ENCODE measurements around the gene RBM15. TPM values are rescaled to one million over a fixed set of nuclear protein-coding genes. Genes with fewer than 3 reads are reported as not detected.
A peak's percentile ranks its signal among the peaks of the same experiment; 100 is the strongest.

RBM15 gene
- total RNA-seq, 1 donor from 2014 or later: 33.4 TPM

- FAIRE-seq: no peak
- peak; percentile 61 for DNase-seq (ENCODE audit: low read depth)
These were observed 26.7 kb upstream of the RBM15 start for GRCh38 chr1:110312188-110313121.

GRCh38 chr1:110316735-110317134, 22.4 kb upstream of the RBM15 start:
- H3K4me3 ChIP-seq (ENCODE audit: low read depth, low read length): no peak overlapping the region
- no peak for TF ChIP-seq CTCF (IDR thresholded peaks at IDR 0.05; ENCODE audit: insufficient read depth, low read length, severe bottlenecking)
- FAIRE-seq (no peak), DNase-seq (ENCODE audit: low read depth) (no peak)
- no peaks in the 10 kb centered on the region for H3K27me3 ChIP-seq (ENCODE audit: control insufficient read depth, insufficient read depth, low read length)
- H3K36me3 ChIP-seq (ENCODE audit: control insufficient read depth, insufficient read depth, low read length): no peaks in the 10 kb centered on the region

More at GRCh38 chr1:110312188-110313121, 26.7 kb upstream of the RBM15 start:
- H3K36me3 ChIP-seq (ENCODE audit: control insufficient read depth, insufficient read depth, low read length): no peaks in the 10 kb centered on the region
- H3K4me3 ChIP-seq (ENCODE audit: low read depth, low read length): no peak overlapping the region
- peak; percentile 97 for TF ChIP-seq CTCF (IDR thresholded peaks at IDR 0.05; ENCODE audit: insufficient read depth, low read length, severe bottlenecking)
- no peaks in the 10 kb centered on the region for H3K27me3 ChIP-seq (ENCODE audit: control insufficient read depth, insufficient read depth, low read length)

GRCh38 chr1:110318046-110318445, 21.1 kb upstream of the RBM15 start:
- no peak for FAIRE-seq
- no peak for TF ChIP-seq CTCF (IDR thresholded peaks at IDR 0.05; ENCODE audit: insufficient read depth, low read length, severe bottlenecking)
- H3K4me3 ChIP-seq (ENCODE audit: low read depth, low read length): no peak overlapping the region

GRCh38 chr1:110319332-110320167, 19.6 kb upstream of the RBM15 start:
- peak; percentile 43 for DNase-seq (ENCODE audit: low read depth)
- no peak for TF ChIP-seq CTCF (IDR thresholded peaks at IDR 0.05; ENCODE audit: insufficient read depth, low read length, severe bottlenecking)
- no peaks in the 10 kb centered on the region for H3K36me3 ChIP-seq (ENCODE audit: control insufficient read depth, insufficient read depth, low read length)
- no peak for FAIRE-seq
- H3K4me3 ChIP-seq (ENCODE audit: low read depth, low read length): no peak overlapping the region
- no peaks in the 10 kb centered on the region for H3K27me3 ChIP-seq (ENCODE audit: control insufficient read depth, insufficient read depth, low read length)

More at GRCh38 chr1:110318046-110318445, 21.1 kb upstream of the RBM15 start:
- Histone ChIP-seq H3K27me3 (ENCODE audit: control insufficient read depth, insufficient read depth, low read length) (no peaks in the 10 kb centered on the region), H3K36me3 (ENCODE audit: control insufficient read depth, insufficient read depth, low read length) (no peaks in the 10 kb centered on the region)
- no peak for DNase-seq (ENCODE audit: low read depth)

- FAIRE-seq (no peak), DNase-seq (ENCODE audit: low read depth) (no peak)
- Histone ChIP-seq H3K36me3 (ENCODE audit: control insufficient read depth, insufficient read depth, low read length) (no peaks in the 10 kb centered on the region), H3K4me3 (ENCODE audit: low read depth, low read length) (no peak overlapping the region), H3K27me3 (ENCODE audit: control insufficient read depth, insufficient read depth, low read length) (no peaks in the 10 kb centered on the region)
- TF ChIP-seq CTCF (IDR thresholded peaks at IDR 0.05; ENCODE audit: insufficient read depth, low read length, severe bottlenecking): no peak
These were observed 19.0 kb upstream of the RBM15 start for GRCh38 chr1:110320168-110320518.

All from bronchial epithelial cell (primary cell).